IMR-90 (cell line): ENCODE results near the gene CUX1.

Source experiments
- CEBPB ChIP-seq: IDR thresholded peaks from 2 replicates; pipeline ENCODE4 v1.6.1; 2012; ENCODE audit warnings: low read depth, low read length, improper control_type of control experiment
- CHD1 ChIP-seq: IDR thresholded peaks from 2 replicates; pipeline ENCODE4 v1.6.1; 2012; ENCODE audit warnings: low read depth, low read length, improper control_type of control experiment
- CTCF ChIP-seq: conservative IDR thresholded peaks from 2 replicates; pipeline ENCODE4 v1.5.1; 2012; ENCODE audit warnings: mild to moderate bottlenecking, low read depth, low read length, improper control_type of control experiment
- ELK1 ChIP-seq: fragments of 150-350 bp; IDR thresholded peaks from 2 replicates; pipeline ENCODE4 v1.6.1; 2016; ENCODE audit warnings: low read depth, mild to moderate bottlenecking, low read length, moderate library complexity, borderline replicate concordance
- FOS ChIP-seq: fragments of 150-350 bp; IDR thresholded peaks from 2 replicates; pipeline ENCODE4 v1.6.1; 2016; ENCODE audit warnings: low read depth, low read length
- MAFK ChIP-seq: IDR thresholded peaks from 2 replicates; pipeline ENCODE4 v1.6.1; 2012; ENCODE audit warnings: low read depth, low read length, improper control_type of control experiment
- MAZ ChIP-seq: IDR thresholded peaks from 2 replicates; pipeline ENCODE4 v1.6.1; 2012; ENCODE audit warnings: low read depth, mild to moderate bottlenecking, low read length, improper control_type of control experiment, moderate library complexity, borderline replicate concordance
- POLR2A ChIP-seq: IDR thresholded peaks from 2 replicates; pipeline ENCODE4 v1.6.1; 2012; ENCODE audit warnings: mild to moderate bottlenecking, low read depth, low read length
- RAD21 ChIP-seq: IDR thresholded peaks from 2 replicates; pipeline ENCODE4 v1.6.1; 2012; ENCODE audit warnings: low read length, improper control_type of control experiment
- RCOR1 ChIP-seq: IDR thresholded peaks from 2 replicates; pipeline ENCODE4 v1.6.1; 2012; ENCODE audit warnings: mild to moderate bottlenecking, low read length, improper control_type of control experiment; ENCODE audit not compliant: insufficient replicate concordance
- USF2 ChIP-seq: fragments of 150-350 bp; IDR thresholded peaks from 2 replicates; pipeline ENCODE4 v1.6.1; 2017; ENCODE audit warnings: mild to moderate bottlenecking, antibody characterized with exemption, low read length, low read depth

GRCh38 chr7:101999393-101999792, 182.0 kb downstream of the CUX1 start:
- TF ChIP-seq CTCF, result no peak
- TF ChIP-seq CEBPB, result no peak
- no peak for TF ChIP-seq POLR2A
- no peak for TF ChIP-seq RAD21
- no peak for TF ChIP-seq MAFK
- no peak for TF ChIP-seq CHD1
- TF ChIP-seq ELK1, result no peak
- no peak for TF ChIP-seq USF2
- TF ChIP-seq MAZ, result no peak
- TF ChIP-seq FOS, result no peak
- no peak for TF ChIP-seq RCOR1
